Stomach (tissue), 9 donors: ENCODE results near the gene CD151. TPM values are rescaled to one million over a fixed set of nuclear protein-coding genes. Genes with fewer than 3 reads are reported as not detected.
A peak's percentile ranks its signal among the peaks of the same experiment; 100 is the strongest.

Experiments
- DNase-seq, 2 donors: peaks; one replicate each; pipeline versions ENCODE4 v3.0.0 to v3.0.0-alpha.2; 2013 to 2019
- H3K27ac ChIP-seq, 5 donors: fragments of 200-600 bp in 4 of 5; sonication (generic) in 4 of 5; one replicate each; pipeline ENCODE4 v1.5.1; 2013 to 2019; ENCODE audit warnings: mild to moderate bottlenecking in 1 of 5, moderate library complexity in 1 of 5
- H3K27me3 ChIP-seq, 3 donors: fragments of 200-600 bp; sonication (generic); one replicate each; pipeline ENCODE4 v1.5.1; 2017 to 2019; ENCODE audit warnings: mixed run types in 1 of 3
- H3K36me3 ChIP-seq, 4 donors: fragments of 200-600 bp; sonication (generic); 1 replicate in 3 of 4; 2 replicates in 1 of 4; pipeline ENCODE4 v1.5.1; 2016 to 2019
- H3K4me1 ChIP-seq, 4 donors: fragments of 200-600 bp; sonication (generic); one replicate each; pipeline ENCODE4 v1.5.1; 2016 to 2019
- H3K4me3 ChIP-seq, 4 donors: fragments of 200-600 bp; sonication (generic) in 3 of 4; one replicate each; pipeline ENCODE4 v1.5.1; 2016 to 2019; ENCODE audit warnings: mild to moderate bottlenecking in 1 of 4
- H3K9me3 ChIP-seq, 4 donors: fragments of 200-600 bp; sonication (generic); one replicate each; pipeline ENCODE4 v1.5.1; 2016 to 2019
- EP300 ChIP-seq: sonication (generic); formaldehyde crosslinking; IDR thresholded peaks from one replicate; pipeline ENCODE4 v1.6.1; 2017; ENCODE audit warnings: antibody characterized with exemption
- POLR2A ChIP-seq, 4 donors: fragments of 450-650 bp; IDR thresholded peaks; one replicate each; pipeline ENCODE4 v1.6.1; 2016; ENCODE audit warnings: antibody characterized with exemption in 4 of 4, control low read depth in 2 of 4, mild to moderate bottlenecking in 1 of 4, moderate library complexity in 1 of 4
- POLR2AphosphoS5 ChIP-seq, 3 donors: sonication (generic); formaldehyde crosslinking; IDR thresholded peaks; one replicate each; pipeline ENCODE4 v1.6.1; 2016; ENCODE audit warnings: antibody characterized with exemption in 3 of 3
- WGBS, 5 donors: extraction: QIAGEN DNeasy Blood & Tissue Kit in 3 of 5; methylation state at CpG; one replicate each; pipeline versions ENCODE4 v1.1.5 to v1.1.7; 2013 to 2018; 5-methylcytosine and 5-hydroxymethylcytosine counted together
- intact Hi-C: fragments of 100-400 bp; cut with DNase I; formaldehyde crosslinking; loops from one replicate; pipeline ENCODE4 v1.15.1; 2023; ENCODE audit warnings: low total_unique reads
- polyA plus RNA-seq, 3 donors: library from polyadenylated mRNA; stranded (reverse); fragments of 200-250 nt; gene quantifications; one replicate each; pipeline ENCODE4 v1.2.3, GENCODE V29; 2013
- total RNA-seq, 5 donors: library from RNA; depleted of rRNA; stranded (reverse); fragments of >200 nt; gene quantifications; one replicate each; pipeline versions ENCODE4 v1.1.0 to v1.2.3, GENCODE V29; 2014 to 2016
- TF ChIP-seq, protein P1 (sequence below), 7 experiments: fragments of 450-650 bp in 4 of 7; fragments of 200-600 bp in 3 of 7; sonication (generic) in 3 of 7; IDR thresholded peaks; one replicate each; pipeline ENCODE4 v1.5.1; 2016 to 2019; ENCODE audit warnings: antibody characterized with exemption in 7 of 7, control low read depth in 2 of 7, mild to moderate bottlenecking in 1 of 7
- donor health status: healthy with polysubstance abuse.
- donor health status: Bipolar disorder and iron deficiency.
- donor health status: healthy.

Gene CD151
- total and polyA plus RNA-seq, 8 donors: 66.7 to 293 (median 159) TPM

DNA sequence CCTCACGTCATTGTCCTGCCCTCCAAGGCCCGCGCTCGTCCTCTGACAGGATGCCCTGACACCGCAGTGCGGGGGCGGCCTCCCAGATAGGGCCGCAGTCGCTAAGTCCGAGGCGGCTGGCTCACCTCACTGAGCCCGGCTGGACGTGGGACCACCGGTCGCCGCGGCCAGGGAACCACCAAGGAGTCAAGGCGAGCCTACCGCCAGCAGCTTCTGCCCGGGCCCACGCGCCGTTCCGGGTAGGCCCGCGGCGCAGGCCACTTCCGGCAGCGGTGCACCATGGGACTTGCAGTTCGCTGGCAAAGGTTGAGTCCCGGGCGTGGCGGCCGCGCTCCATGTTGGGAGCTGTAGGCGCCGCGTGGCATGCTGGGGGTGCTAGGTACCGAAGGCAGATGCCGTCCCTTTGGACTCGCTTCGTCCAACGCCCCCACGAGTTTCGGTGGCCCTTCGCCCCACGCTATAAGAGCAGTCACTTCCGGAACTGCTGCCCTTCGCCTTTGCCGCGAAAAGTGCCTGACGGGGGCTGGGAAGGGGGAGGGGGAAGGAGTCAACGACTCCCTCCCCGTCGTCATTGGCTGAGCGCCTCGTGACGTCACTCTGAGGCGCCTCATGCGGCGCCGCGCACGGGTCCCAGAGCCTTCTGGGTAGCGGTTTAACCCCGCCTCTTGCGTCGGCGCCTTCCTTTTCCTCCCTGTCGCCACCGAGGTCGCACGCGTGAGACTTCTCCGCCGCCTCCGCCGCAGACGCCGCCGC lies 23.3 kb upstream of the CD151 start, which contains the start of gene RPLP2:
Gene RPLP2, plus strand, starts transcription at position 681 of the 753 bp plus-strand sequence. CDS start 268 bp downstream, outside the sequence.
- no peaks in the 10 kb centered on the region for H3K27me3 ChIP-seq
- peaks cover 37 to 56% (median 50%) of the 10 kb centered on the region in 4 donors for H3K4me1 ChIP-seq
- H3K4me3 ChIP-seq: peak within 1 kb of the TSS; percentile 83 to 98 (median 92)
- intact Hi-C loops: no loop called here
- DNase-seq: peak; percentile 99
- H3K9me3 ChIP-seq: no peaks in the 10 kb centered on the region
- 0 to 1% (median 1%) methylated on average over 1 to 81 of the region's 81 CpGs for WGBS, 5 donors
- peaks cover 23 to 34% (median 32%) of the 10 kb centered on the region in 4 donors for H3K36me3 ChIP-seq
- TF ChIP-seq POLR2AphosphoS5 (IDR thresholded peaks at IDR 0.05) (peak; percentile 95 to 98 (median 98)), POLR2A (IDR thresholded peaks at IDR 0.05) (peak in 2 of 4 donors; percentile 55 to 85), EP300 (peak; percentile 59)
- TF ChIP-seq, protein P1, sequence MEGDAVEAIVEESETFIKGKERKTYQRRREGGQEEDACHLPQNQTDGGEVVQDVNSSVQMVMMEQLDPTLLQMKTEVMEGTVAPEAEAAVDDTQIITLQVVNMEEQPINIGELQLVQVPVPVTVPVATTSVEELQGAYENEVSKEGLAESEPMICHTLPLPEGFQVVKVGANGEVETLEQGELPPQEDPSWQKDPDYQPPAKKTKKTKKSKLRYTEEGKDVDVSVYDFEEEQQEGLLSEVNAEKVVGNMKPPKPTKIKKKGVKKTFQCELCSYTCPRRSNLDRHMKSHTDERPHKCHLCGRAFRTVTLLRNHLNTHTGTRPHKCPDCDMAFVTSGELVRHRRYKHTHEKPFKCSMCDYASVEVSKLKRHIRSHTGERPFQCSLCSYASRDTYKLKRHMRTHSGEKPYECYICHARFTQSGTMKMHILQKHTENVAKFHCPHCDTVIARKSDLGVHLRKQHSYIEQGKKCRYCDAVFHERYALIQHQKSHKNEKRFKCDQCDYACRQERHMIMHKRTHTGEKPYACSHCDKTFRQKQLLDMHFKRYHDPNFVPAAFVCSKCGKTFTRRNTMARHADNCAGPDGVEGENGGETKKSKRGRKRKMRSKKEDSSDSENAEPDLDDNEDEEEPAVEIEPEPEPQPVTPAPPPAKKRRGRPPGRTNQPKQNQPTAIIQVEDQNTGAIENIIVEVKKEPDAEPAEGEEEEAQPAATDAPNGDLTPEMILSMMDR (IDR thresholded peaks at IDR 0.05): no peak
- H3K27ac ChIP-seq: peak within 1 kb of the TSS; percentile 89 to 99 (median 98)

DNA sequence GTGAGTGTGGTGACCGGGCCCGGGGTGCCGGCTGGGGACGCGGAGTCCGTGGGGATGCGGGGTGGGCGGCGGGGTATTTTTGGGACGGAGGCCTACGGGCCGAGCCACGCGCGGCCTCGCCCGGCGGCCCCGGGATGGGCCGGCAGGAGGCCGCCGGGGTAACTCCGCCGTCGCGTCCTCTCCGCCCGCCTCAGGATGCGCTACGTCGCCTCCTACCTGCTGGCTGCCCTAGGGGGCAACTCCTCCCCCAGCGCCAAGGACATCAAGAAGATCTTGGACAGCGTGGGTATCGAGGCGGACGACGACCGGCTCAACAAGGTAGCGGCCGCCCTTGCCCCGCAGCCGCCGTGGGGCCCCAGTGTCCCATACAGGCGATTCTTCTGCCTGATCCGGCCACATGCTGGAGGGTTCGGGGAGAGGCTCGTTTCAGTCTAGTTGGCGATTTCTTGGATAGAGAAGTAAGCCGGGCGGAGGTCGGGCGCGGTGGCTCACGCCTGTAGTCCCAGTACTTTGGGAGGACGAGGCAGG lies 22.6 kb upstream of the CD151 start:
- Histone ChIP-seq H3K36me3 (peaks cover 23 to 40% (median 37%) of the 10 kb centered on the region in 4 donors), H3K4me1 (peaks cover 33 to 50% (median 44%) of the 10 kb centered on the region in 4 donors), H3K9me3 (no peaks in the 10 kb centered on the region), H3K27me3 (no peaks in the 10 kb centered on the region), H3K4me3 (peak overlapping the region; percentile 83 to 98 (median 92)), H3K27ac (peak overlapping the region; percentile 89 to 99 (median 98))
- no peak for DNase-seq
- TF ChIP-seq POLR2AphosphoS5 (IDR thresholded peaks at IDR 0.05) (no peak), POLR2A (IDR thresholded peaks at IDR 0.05) (peak in 1 of 4 donors; percentile 42), EP300 (no peak)
- TF ChIP-seq, protein P1 (IDR thresholded peaks at IDR 0.05): peak in 1 of 7 experiments; percentile 15
- WGBS, 5 donors: 0 to 1% (median 0%) methylated on average over 18 to 55 of the region's 55 CpGs
- intact Hi-C loops: no loop called here

DNA sequence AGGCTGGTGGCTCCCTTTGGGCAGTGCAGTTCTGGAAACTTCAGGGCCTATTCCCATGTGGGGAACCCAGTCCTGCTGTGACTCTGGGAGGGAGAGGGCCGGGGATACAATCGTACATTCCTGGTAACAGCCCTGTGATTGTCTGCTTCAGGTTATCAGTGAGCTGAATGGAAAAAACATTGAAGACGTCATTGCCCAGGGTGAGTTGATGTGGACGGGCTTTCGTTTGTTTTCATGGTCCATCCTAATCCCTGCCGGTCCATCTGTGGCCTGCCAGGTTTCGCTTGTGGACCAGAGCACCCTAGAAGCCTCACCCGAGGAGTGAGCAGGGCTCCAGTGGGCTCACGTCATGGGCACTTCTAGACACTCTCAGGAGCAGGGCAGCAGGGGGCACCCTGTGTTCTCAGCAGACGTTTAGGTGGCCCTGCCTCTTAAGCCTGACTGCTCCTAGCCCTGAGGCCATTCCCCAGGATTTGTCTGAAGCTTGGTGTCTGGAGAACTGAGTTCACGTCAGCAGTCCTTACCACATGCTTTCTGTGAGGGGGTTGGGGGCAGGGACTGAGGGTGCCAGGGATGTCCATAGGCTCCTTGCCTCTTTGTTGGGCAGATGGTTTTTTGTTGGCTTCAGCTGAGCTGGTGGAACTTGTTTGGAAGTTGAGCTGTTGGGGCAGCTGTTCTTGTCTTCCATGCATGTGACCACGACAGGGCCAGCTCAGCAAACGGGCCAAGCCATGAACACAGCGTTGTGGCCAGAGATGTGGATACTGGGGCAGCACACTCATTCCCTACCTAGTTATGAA lies 21.1 kb upstream of the CD151 start:
- WGBS, 5 donors: 41 to 55% (median 47%) methylated on average over 7 to 14 of the region's 14 CpGs
- TF ChIP-seq POLR2AphosphoS5 (IDR thresholded peaks at IDR 0.05) (no peak), POLR2A (IDR thresholded peaks at IDR 0.05) (no peak), EP300 (no peak)
- TF ChIP-seq, protein P1 (IDR thresholded peaks at IDR 0.05): no peak
- H3K4me1 ChIP-seq: peaks cover 23 to 40% (median 35%) of the 10 kb centered on the region in 4 donors
- peaks cover 23 to 48% (median 42%) of the 10 kb centered on the region in 4 donors for H3K36me3 ChIP-seq
- H3K4me3 ChIP-seq: peak overlapping the region in 2 of 4 donors; percentile 83 to 98
- DNase-seq: no peak
- no peaks in the 10 kb centered on the region for H3K9me3 ChIP-seq
- no peaks in the 10 kb centered on the region for H3K27me3 ChIP-seq
- peak overlapping the region in 4 of 5 donors; percentile 7 to 98 (median 98) for H3K27ac ChIP-seq
- intact Hi-C loops: no loop called here

DNA sequence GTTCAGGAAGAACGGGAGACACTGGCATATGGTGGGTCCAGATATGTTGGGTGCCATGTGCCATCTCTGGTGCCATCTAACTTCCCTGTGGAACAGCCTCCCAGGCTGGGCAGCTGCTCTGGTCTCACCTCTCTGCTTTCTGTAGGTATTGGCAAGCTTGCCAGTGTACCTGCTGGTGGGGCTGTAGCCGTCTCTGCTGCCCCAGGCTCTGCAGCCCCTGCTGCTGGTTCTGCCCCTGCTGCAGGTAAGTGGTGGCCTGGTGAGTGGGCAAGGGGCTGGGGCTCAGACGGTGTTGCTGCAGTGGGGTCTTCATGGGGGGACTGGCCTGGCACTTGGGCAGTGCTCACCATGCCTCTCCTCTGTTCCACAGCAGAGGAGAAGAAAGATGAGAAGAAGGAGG lies 20.4 kb upstream of the CD151 start:
- DNase-seq: no peak
- Histone ChIP-seq H3K27ac (peak overlapping the region in 2 of 5 donors; percentile 98), H3K4me1 (peaks cover 23 to 37% (median 35%) of the 10 kb centered on the region in 4 donors), H3K4me3 (no peak overlapping the region), H3K36me3 (peaks cover 23 to 48% (median 42%) of the 10 kb centered on the region in 4 donors), H3K9me3 (no peaks in the 10 kb centered on the region), H3K27me3 (no peaks in the 10 kb centered on the region)
- intact Hi-C loops: no loop called here
- WGBS, 5 donors: 78 to 90% (median 85%) methylated on average over 3 of the region's 3 CpGs
- TF ChIP-seq POLR2AphosphoS5 (IDR thresholded peaks at IDR 0.05) (no peak), POLR2A (IDR thresholded peaks at IDR 0.05) (no peak), EP300 (no peak)
- TF ChIP-seq, protein P1 (IDR thresholded peaks at IDR 0.05): no peak
